ENCODE measurements around the gene GAS2L1. TPM values are rescaled to one million over a fixed set of nuclear protein-coding genes. Genes with fewer than 3 reads are reported as not detected.

GAS2L1 gene
- total and polyA plus RNA-seq, 2 experiments from 2014 or later: 5.2 to 9.5 TPM

- Histone ChIP-seq H3K9me2 (ENCODE audit: insufficient read depth) (no peaks in the 10 kb centered on the region), H3K36me3 (ENCODE audit: insufficient read depth) (peaks cover 40% of the 10 kb centered on the region), H3F3A (replicated peaks; ENCODE audit: low read depth) (peaks cover 5% of the 10 kb centered on the region), H3K79me2 (replicated peaks; ENCODE audit: insufficient read depth) (peaks cover 82% of the 10 kb centered on the region), H3K4me3 (peak overlapping the region; percentile 99), H3K27ac (ENCODE audit: low read depth) (peak overlapping the region; percentile 100), H3K4me2 (peak overlapping the region; percentile 100), H3K4me1 (ENCODE audit: insufficient read depth) (peaks cover 34% of the 10 kb centered on the region), H3K27me3 (ENCODE audit: insufficient read depth) (no peaks in the 10 kb centered on the region), H4K20me1 (replicated peaks; ENCODE audit: insufficient read depth) (peaks cover 50% of the 10 kb centered on the region), H2AFZ (no peak overlapping the region)
- H3K4me1 Mint-ChIP-seq: peaks cover 40% of the 10 kb centered on the region
- peak; percentile 13 for DNase-seq (ENCODE audit: low spot score)
- no peak for ATAC-seq
- peak overlapping the region; percentile 99 for H3K27ac Mint-ChIP-seq
- H3K36me3 Mint-ChIP-seq (ENCODE audit: low read depth): peaks cover 83% of the 10 kb centered on the region
- TF ChIP-seq EZH2phosphoT487 (IDR thresholded peaks at IDR 0.05; ENCODE audit: unreplicated experiment) (no peak), EZH2 (IDR thresholded peaks at IDR 0.05; ENCODE audit: low read depth, unreplicated experiment) (no peak), REST (IDR thresholded peaks at IDR 0.05; ENCODE audit: unreplicated experiment) (no peak), ETS1 (IDR thresholded peaks at IDR 0.05) (no peak), POLR2AphosphoS5 (IDR thresholded peaks at IDR 0.05; ENCODE audit: low read depth) (no peak), ZNF114 (CRISPR knock-in tag; IDR thresholded peaks at IDR 0.05) (no peak), STAT1 (IDR thresholded peaks at IDR 0.05; ENCODE audit: unreplicated experiment) (no peak), CTCF (conservative IDR thresholded peaks at IDR 0.05; ENCODE audit: low read depth in 2 of 2) (no peak), ZNF462 (CRISPR knock-in tag; IDR thresholded peaks at IDR 0.05) (no peak), ZNF331 (CRISPR knock-in tag; IDR thresholded peaks at IDR 0.05; ENCODE audit: low read depth) (no peak), CREB1 (CRISPR knock-in tag; IDR thresholded peaks at IDR 0.05; ENCODE audit: low read depth) (no peak), NANOG (IDR thresholded peaks at IDR 0.05; ENCODE audit: borderline replicate concordance) (no peak), JUNB (IDR thresholded peaks at IDR 0.05; ENCODE audit: unreplicated experiment) (no peak)
- no peaks in the 10 kb centered on the region for H3K9me3 Mint-ChIP-seq
- H3K4me3 Mint-ChIP-seq: peak overlapping the region; percentile 92
- H3K27me3 Mint-ChIP-seq (ENCODE audit: insufficient read depth, low read depth, poor library complexity): peaks cover 19% of the 10 kb centered on the region
These were observed 37.2 kb upstream of the GAS2L1 start for GRCh38 chr22:29269230-29269604.

All from GM23338 (cell line).